GM21447 (cell line): ENCODE measurements around the gene SKP1.

ENCODE experiments used
- ATAC-seq: cut with Tn5 transposase; IDR thresholded peaks from one replicate; pipeline ENCODE4 v1.9.1; 2021; ENCODE audit not compliant: unreplicated experiment

The SKP1 gene

DNA sequence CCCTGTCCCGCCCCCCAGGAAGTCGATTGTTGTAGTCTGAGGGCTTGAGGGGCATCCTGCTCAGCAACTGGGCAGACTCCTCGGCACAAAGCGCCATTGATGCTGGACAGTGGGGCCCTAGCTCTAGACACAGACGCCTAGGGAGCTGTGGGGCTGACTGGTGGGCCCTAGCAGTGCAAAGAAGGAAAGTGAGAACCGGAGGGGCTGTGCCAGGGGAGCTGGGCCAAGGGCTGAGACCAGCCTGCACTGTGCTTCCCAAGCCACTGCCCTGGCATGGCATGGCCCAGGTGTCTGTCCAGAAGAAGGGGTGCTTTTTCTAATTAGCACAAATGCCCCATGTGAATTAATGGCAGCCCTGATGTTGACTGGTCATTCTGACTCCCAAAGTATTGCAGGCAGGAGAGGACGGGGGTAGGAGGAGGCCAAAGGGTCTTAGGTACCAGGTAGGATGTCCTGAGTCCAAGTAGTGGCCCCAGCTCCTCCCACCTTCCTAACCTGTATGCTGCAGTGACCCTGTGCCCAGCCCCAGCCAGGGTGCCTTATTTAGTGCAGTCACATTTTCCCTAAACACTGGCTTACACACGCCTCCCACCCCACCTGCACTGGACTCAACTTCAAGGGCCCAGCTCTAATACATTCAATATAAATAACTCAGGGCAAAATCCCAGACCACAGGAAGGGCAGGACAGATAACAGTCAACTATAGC, 46.4 kb downstream of the SKP1 start:
- ATAC-seq = no peak

DNA sequence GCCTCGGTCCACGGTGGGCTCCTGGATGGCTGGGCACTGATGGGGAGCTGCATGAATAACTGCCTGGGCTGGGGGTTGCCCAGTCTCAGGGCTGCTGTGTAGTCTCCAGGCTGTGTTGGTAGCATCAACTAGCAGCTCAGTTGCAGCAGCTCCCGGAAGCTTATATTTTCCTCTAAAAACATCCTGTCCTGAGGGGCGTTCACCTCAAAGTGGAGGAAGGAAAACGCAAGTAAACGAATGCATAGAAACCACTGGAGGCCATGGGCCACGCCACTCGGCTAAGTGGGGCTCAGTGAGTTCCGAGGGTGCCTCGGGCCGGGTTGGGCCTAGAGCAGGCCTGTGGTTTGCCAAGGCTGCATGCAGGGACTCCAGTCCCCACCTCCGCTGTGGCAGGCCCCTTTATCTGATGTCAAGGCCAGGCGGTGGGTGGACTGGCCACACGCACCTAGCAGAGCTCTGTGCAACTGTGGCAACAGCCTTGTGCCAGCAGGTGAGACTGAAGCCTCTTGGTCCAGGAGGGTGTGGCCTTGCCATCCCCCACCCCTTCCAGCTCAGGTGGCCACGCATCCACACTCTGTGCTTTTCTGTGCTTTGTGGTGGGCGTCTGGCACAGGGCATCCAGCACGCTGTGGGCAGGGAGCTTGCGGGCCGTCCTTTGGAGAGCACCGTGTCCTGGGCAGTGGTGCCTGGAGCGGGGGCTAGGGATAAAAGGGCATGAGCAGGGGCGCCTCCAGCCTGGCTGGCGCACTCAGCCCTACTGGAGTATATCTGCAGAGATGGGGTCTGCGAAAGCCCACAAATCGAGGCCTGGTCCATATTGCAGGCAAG, 47.1 kb downstream of the SKP1 start:
- ATAC-seq = no peak

DNA sequence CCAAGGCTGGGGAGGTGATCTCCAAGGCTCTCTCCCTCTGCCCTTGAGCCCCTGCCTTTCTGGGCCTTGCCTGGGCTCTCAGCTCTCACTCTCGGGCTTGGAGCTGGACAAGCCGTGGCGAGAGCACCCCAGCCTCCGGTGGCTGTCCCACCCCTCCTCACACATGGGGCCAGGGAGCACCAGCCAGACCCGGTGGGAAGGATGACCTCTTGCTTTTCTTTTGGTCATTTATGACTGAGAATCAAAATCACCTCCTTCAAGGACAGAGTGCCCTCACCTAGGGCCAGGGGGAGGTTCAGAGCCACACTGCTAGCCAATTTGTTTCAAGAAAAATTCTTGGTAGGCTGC, 48.1 kb downstream of the SKP1 start:
- no peak for ATAC-seq

DNA sequence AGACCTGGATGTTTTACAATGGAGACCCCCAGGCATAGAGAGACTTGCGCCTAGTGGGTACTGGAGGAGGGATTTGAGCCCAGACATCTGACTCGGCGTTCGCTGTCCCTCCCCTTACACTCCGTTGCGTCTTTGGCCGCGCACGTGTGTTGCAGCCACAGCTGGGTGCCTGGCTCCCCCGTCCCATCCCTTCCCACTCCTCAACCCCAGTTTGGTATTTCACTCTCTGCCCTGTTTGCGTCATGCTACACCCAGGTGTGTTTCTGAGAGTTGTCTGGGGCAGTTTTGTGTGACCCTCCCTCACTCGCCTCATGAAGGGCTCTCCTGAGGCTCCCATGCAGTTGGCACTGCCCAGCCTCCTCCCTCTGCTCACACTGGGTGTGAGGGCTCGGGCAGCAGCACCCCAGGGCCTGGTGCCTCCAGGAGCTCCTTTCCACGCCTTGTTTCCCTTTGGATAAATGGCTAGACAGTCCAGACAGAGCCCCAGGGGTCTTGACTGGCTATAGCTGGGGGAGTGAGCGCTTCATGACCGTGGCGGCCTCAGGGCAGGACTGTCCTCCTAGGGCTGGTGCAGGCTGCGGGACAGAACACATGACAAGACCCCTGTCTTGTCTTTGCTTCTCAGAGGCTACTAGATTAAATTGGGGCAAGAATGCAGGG, 48.6 kb downstream of the SKP1 start:
- ATAC-seq = no peak

DNA sequence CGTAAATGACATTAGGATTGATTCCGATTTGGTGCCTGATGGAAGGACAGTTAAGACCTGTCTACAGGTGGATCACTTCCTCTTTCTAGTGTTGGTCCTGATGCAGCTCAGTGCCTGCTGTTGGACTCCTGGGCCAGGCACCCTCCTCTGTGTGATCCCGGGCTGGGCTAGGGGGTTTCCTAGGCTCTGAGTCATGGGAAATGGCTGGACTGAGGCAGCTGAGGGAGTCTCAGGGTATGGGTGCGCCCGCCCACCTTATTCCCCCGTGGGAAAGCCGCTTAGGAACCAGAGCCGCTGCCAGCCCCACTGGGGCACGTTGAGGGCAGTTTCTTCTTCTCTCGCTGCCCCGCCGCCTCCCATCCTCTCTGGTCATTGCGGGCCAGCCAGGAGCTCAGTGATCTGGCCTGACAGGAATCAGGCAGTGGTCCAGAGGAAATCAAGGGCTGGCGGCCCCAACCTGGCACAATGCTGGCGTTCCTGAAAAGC, 49.3 kb downstream of the SKP1 start:
- no peak for ATAC-seq

DNA sequence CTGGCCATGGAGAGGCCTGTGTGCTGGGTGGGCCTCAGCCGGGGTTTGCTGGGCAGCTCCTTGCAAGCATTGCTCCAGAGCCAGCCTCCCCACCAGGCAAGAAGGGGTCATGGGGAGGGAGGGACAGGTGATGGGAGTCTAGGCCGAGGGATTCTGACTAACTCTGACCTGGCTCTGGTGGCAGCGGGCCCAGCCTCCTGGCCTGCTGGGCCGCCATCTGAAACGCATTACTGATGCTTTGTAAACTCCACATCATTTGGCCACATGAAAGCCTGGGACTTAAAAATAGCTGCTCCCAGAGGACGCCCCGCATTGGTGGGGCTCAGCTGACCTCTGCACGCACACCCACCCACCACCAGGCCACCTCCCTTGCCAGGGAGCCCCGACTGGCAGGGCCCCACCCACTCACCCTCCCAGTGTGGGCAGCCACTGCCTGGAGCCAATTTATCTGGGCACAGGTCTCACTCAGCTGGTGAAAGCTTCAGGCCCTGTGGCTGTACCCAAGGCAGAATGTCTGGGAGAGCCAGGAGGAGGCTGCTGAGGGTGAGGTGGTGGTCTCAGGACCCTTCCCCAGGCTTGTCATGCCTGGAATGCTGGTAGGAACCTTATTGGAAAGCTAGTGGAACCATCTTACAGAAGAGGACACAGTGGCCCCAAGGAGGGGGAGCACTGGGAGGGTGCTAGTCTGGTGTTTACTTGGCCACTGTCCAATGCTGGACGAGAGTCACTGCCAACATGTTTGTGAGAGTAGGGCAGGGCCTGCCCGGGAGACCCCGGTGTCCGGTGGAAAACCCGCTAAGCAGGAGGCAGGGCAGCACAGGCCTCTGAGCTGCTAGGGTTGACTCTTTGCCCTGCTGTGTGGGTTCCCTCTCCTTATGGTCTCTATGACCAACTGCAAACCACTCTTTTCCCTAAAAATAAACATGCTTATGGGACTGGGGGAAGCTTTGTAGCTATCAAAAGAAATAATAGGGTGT, 51.4 kb downstream of the SKP1 start:
- no peak for ATAC-seq

DNA sequence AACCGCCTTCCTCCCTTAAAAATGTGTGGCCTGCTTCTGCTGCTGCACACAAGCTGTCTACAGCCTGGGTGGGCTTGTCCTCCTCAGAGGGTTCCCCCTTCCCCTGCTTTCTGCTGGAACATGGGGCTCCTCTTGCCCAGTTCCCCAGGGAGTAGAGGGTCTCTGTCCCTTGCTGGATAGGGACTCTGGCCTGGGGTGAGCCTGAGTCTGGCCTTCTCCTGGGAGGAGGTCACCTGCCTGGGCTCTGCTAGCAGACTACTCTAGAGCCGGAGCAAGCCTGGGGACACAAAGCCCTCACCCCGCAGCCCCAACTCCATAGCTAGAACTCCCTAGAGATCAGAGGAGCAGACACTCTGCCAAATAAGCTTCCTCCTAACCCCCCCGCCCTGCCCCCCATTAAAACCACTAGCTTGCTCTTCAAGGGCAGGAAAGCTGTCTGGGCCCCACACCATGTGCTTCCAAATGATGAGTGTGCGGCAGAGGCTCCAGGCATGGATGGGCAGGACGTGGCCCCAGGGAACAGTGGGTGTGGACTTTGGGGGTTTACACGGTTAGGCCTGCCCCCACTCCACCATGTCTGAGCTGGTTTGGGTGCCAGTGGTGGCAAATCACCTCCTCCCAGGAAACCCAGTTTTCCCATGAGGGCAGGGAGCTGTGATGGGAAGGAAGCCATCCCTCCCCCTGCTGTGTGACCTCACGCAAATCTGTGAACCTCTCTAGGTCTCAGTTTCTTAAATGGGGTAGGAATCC, 52.3 kb downstream of the SKP1 start:
- no peak for ATAC-seq

DNA sequence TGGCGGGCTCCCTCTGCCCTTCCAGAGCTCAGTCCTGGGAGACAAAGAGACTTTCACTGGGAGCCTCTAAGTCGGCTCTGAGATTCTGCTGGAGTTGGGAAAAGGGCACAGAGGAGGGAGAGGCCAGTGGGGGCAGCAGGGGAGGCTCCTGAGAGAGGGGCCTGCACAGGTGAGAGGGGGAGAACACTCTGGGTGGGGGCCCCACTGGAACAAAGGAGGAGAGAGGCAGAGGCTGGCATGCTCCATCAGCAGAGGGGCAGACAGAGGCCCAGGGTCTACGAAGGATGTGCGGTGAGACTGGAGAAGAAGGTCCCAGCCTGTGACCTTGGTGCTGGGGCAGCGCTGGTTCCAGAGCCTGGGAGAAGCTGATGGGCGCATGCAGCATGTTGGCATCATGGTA, 53.4 kb downstream of the SKP1 start:
- ATAC-seq = no peak

DNA sequence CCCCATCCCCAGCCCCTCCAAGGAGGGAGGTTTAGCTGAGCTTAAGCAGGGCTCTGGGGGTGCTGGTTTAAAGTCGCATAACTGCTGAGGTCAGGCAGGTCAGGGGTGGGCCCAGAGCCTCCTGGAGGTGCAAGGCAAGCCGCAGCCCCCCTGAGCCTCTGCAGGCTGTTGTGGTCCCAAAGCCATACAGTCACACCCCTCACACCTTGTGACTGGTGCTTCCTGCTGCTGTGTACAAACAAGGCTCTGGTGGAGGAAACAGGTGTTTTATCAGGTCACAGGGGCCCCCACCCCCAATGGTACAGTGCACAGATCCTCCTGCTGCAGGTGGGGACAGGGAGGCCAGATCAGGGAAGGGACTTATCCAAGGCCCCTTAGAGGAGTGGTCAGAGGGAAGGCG, 54.2 kb downstream of the SKP1 start:
- no peak for ATAC-seq

DNA sequence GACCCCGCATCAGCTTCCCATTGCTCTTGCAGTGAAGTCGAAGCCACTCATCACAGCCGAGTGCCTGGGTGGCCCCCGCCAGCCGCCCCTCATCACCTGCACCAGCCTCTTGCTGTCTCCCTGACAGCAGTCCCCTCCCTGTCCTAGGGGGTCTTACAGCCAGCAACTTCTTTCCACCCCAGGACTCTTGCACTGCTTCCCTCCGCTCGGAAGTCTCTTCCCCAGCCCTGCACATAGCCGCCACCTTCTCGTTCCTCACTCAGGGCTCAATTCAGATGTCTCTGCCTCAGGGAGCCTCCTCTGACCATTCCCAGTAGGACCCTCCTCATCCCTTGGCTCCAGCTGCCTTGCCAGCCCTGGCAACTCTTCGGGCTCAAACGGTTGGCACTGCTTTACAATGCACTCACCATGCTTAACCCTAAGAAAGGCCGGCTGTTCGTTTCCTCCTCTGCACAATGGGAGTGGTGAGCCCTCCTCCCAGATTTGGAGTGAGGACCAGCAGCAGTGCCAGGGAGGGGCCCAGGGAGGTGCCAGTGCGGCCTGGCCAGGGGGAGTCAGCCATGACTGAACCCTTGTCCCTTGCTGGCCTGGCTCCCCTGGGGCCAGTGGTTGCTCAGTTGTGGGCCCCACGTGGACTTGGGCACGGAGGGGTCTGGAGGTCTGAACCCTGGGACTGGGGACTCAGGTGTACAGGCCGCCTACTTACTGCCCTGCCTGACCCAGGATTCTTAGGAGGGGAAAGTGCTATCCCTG, 56.2 kb downstream of the SKP1 start:
- ATAC-seq = no peak

DNA sequence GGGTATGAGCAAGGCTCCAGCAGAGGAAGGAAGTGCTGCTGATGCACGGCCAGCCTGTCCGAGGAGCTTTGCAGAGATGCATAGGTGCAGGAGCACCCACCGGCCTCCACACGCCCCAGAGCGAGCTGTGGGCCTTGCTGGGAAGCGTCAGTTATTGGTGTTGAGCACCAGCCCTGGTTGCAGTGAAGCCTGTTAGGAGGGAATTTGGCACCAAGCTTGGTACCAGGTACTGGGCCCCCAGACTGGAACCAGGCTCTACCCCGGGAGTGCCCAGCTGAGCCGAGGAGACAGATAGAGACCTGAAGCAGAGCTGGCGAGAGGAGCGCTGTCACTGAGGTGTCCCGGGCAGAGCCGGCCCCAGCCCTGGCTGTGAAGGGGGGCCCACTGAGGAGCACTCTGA, 57.0 kb downstream of the SKP1 start:
- no peak for ATAC-seq

DNA sequence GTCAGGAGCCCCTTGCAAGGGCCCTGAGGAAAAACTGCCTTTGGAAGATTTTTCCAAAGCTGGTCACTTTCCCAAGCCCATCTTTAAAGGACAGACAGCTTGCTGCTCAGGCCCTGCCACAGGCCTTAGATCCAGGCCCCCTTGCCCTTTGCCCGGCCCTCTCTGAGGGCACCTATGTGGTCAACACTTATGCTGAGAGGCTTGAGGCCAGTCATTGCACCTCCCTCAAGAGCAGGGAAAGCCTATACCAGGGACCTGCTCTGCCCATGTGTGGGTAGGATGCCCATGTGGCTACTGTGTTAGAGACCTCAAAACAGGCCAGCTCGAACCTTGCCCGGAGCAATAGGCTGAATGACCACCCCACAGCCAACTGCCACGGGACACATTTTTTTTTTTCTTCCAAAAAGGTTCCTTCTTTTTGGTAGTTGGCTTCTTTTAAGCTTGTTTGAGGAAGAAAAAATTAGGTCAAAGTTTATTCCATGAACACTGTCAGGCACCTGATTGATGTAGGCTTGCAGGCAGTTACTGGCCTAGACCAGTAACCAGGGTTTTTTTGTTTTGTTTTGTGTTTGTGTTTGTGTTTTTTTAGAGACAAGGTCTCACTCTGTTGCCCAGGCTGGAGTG, 58.4 kb downstream of the SKP1 start:
- ATAC-seq = no peak

DNA sequence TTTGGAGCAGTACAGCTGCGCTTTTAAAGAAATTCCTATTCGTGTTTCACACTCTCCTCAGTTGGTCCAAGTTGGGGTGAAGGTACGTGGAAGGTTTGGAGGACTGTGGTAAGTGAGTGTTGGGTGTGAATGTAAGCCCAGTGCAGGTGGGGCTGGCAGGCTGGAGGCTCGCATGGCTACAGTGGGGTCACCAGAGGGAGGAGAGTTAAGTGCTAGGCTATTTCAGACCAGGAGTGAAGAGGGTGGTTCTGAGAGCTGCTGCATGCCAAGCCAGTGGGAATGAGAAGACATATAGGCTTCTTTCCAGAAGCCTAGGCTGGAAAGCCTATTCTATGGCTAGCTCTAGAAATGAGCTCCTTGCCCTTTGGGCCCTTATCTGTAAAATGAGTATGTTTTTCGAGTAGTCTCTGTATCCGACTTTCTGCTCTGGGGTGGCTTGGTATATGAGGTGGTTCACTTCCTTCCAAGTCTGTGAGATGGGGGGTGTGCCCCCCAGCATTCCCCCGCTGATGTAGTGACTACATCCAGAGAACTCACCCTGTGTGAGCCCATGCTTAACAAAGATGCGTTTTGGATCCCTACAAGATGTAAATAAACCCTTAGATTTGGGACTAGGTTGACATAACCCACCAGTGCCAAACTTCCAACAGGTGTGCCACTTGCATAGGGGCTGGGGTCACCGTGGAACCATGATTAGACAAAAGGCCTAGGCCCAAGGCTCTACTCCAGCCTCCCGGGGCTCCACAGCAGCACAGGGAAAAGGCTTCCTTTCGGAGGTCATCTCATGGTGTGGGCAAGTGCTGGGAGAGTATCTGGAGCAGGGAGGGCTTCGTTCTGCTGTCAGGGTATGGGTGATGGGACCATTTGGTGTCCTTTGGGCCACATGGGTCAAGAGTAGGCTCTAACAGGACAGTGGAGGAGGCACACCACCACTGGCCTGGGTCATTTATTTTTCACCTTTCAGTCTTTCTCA, 59.7 kb downstream of the SKP1 start:
- ATAC-seq = no peak

DNA sequence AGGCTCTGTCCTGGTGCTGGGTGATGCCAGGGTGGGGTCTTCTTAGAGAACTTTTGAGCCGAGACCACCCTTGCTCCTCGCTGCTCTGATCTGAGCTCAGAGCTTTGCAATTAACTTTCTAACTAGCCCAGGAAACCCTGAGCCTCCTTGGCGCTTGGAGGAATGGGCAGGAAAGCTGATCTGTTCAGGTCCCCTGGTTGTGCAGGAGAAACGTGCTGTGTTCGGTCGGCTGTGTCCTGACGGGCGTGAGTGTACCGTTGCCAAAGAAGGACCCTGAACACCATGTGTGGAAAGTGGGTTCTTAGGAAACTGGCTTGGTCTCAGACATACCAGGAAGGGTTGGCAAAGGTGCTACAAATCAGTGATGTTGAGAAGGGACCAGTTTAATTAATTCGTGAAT, 60.5 kb downstream of the SKP1 start:
- no peak for ATAC-seq

DNA sequence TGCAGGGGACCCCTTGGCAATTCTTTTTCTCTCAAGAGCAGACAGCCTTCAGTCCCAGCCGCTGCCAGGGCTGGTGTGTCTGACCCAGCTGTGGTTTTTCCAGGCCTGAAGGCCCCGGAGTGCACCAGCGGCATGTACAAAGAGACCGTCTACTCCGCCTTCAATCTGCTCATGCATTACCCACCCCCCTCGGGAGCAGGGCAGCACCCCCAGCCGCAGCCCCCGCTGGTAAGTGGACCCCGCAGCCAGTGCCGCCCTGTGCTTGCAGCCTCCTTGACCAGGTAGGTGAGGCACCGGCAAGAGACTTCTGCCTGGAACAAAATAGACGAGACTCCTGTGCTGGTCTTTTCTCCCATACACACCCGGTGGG, 61.0 kb downstream of the SKP1 start:
- ATAC-seq = no peak

DNA sequence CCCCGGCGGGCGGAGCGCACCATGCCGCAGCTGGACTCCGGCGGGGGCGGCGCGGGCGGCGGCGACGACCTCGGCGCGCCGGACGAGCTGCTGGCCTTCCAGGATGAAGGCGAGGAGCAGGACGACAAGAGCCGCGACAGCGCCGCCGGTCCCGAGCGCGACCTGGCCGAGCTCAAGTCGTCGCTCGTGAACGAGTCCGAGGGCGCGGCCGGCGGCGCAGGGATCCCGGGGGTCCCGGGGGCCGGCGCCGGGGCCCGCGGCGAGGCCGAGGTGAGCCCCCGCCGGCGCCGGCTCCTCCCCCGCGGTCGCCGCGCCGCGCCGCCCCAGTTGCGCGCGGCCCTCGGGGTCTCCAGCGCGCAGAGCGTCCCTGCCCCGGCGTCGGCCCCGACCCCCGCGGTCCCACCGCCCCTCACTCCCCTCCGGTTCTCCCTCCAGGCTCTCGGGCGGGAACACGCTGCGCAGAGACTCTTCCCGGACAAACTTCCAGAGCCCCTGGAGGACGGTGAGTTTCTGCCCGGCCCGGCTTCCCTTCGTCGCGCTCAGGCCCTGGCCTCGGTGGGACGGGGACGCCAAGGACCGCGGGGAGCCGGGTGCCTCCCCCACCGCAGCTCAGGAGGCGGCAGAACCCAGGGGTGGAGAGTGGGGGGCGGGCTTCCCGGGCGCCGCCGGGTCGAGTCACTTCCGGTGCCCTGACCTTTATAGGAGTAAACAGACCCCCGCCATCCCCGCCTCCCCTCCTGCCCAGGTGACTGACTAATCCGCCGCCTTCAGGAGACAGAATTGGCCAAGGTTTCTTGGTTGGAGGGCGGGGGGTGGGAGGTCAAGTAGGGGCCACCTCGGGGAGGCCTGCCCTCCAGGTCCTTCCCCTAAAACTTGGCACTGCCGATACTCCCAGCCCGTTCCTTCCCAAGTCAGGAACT, 61.6 kb downstream of the SKP1 start:
- ATAC-seq = no peak
